IPS-NIHi7 (cell line): Measurements from ENCODE around the gene DAO.
"Not testable (repeated sequence)": the region's sequence is repeated elsewhere in the genome, so short reads cannot be mapped to it uniquely, and the experiment has no call there.

Experiments used
- DNase-seq: peaks from one replicate; pipeline ENCODE4 v3.0.0; 2012; ENCODE audit warnings: mixed read lengths; ENCODE audit errors: extremely low spot score

The DAO gene

GRCh38 chr12:108879615-108880254 lies at the start of gene DAO:
TSS of gene DAO (plus strand) at chr12:108880092. CDS start at chr12:108885007, 4,915 bp downstream.
- no peak for DNase-seq

DNA sequence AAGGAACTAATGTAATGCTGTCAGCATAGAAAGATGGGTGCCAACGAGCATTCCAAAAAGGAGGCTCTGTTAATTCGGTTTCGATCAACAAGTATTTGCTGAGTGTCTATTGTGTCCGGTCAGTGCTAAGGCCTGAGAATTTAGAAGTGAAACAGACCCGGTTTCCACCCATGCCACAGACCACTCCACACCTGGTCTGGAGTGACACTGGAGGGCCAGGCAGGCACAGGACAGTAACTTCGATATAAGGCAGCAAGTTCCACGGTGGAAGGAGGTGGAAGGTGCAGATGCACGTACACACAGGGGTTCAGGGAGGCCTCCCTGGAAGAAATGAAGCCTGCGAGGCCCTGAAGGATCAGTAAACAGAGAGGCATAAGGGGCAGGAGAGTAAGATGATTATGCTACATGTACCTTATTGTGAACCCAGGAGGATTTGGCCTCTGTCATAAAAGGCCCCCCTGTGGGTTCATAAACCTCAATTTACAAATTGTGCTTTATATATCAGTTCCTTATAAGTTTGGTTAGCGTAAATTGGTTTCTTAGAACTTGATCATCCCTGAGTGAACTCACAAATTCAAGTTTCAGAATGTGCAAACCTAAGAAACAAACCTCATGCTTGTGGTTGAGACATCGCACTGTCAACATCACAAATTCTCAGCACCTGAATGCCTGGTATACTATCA lies 48.4 kb upstream of the DAO start:
- no peak for DNase-seq

DNA sequence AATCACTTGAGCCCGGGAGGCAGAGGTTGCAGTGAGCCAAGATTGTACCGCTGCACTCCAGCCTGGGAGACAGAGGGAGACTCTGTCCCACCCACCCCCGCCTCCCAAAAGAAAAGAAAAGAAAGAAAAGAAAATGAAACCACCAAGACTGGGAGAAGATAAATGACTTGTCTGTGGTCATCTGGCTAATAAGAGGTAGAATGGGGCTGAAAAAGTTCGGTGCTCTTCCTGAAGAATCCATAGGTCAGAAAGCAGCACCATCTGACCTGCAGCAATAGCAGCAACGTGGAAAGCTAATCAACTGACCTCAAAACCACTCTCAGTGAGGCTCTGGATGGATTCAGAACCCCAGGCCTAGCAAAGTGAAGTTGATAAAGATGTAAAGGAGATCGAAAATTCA lies 47.7 kb upstream of the DAO start:
- DNase-seq: no peak

- DNase-seq: no peak
Observed at GRCh38 chr12:108832730-108833354, 47.0 kb upstream of the DAO start.

GRCh38 chr12:108833355-108833733 lies 46.5 kb upstream of the DAO start:
- DNase-seq: no peak

DNA sequence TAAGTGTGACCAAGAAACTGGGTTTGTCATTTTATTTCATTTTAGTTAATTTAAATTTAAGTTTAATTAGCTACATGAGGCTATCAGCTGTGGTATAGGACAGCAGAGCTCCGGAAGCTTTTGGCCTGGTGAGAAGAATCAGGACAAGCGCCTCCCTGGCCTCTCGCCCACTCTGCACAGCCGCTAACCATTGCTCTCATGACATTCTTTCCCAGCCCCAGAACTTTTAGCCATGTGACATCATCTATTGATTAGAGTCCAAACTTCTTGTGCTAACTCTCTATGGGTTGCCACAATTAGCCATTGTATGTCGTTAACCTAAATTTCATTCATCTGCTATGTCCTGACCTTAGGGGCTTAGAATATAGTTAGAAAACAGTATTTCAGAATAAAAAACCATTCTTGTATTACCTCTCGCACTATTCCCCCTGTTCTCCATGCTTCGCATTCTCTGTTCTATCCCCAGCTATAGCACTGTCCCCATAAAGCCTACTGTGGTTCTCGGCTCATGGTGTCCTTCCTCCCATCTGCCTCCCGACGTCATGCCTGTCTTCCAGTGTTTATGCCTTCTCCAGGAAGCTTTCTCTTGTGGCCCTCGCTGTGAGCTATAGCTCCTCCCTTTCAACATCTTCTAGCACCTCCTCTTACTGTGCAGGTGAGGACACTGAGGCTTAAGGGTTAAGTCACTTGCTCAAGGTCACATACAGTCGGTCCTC lies 46.0 kb upstream of the DAO start:
- DNase-seq: no peak

- no peak for DNase-seq
Observed at GRCh38 chr12:108835860-108836634, 43.8 kb upstream of the DAO start.

GRCh38 chr12:108837239-108837638 lies 42.7 kb upstream of the DAO start:
- no peak for DNase-seq

- no peak for DNase-seq
Observed at GRCh38 chr12:108837680-108838079, 42.2 kb upstream of the DAO start.

DNA sequence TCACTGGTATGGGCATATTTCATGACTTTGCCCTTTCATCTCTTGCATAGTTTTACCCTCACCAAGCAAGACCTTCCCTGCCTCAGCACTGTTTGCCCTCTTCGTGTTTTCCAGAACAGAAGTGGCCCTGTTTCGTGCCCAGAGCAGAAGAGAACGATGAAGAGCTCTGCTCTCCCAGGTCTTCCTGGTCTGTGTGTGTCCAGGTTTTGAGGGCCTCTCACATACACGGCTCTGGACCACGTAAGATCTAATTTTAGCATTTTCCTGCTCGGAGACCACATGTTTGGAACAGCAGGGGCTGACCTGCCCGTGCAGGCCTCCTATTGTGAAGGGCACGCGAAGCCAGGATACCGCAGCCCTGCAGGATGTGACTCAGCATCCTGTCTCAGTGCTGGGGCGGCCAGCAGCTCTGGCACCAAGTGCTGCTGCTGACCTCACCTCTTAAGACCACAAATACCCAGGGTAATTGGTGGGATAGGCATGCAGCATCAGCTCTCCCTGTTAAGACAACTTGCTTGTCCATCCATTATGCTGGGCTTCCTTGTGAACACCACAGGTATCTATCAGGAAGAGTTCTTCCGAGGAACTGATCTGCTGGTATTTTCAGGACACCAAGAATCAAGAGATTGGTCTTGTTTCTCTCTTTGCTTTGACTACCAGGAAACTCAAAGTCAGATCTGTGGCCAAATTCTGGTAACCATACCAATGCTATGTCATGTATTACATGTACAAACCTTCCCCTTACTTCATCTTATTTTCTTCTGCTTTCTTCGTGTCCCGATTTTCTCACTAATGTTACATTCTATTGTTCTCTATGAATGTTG lies 41.5 kb upstream of the DAO start:
- peak; percentile 79 for DNase-seq

DNA sequence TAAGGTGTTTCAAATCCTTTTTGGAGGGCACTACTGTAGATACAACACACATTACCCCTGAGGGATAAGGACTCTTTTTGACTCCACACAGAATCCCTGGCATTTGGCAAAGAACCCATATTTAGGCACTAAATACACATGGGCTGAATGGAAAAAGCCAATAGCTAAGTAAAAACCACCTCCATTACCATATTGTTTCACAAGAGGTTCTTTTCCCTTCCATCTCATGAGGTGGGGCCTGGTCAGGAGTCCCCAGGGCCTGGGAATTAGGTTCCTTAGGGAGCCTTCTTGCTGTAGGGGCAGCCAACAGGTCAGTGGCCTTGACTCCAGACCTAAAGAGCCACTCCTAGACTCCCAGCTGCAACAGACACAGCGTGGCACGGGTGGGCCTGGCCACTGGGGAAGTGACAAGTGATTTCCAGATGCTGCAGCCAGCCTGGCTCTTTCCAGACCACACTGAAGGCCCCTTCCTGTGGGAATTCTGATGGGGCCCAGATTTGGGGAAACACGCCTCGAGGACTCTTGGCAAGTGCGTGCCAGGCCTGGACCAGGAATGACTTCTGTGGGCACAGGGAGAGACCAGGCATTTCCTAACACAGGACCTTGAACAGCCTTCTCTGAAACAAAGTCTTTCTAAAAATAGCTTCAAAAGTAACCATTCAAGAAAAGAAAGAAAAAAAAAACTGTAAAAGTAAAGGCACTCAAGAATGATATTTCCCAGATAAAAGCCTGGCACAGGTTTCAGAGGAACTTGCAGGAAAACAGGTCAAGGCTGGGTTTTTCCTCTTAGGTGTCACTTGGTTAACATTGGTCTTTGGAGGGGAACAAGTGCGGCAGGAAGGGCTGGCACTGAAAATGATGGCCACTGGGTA lies 40.6 kb upstream of the DAO start:
- no peak for DNase-seq

- DNase-seq: no peak
Observed at GRCh38 chr12:108839890-108840230, 40.0 kb upstream of the DAO start.

DNA sequence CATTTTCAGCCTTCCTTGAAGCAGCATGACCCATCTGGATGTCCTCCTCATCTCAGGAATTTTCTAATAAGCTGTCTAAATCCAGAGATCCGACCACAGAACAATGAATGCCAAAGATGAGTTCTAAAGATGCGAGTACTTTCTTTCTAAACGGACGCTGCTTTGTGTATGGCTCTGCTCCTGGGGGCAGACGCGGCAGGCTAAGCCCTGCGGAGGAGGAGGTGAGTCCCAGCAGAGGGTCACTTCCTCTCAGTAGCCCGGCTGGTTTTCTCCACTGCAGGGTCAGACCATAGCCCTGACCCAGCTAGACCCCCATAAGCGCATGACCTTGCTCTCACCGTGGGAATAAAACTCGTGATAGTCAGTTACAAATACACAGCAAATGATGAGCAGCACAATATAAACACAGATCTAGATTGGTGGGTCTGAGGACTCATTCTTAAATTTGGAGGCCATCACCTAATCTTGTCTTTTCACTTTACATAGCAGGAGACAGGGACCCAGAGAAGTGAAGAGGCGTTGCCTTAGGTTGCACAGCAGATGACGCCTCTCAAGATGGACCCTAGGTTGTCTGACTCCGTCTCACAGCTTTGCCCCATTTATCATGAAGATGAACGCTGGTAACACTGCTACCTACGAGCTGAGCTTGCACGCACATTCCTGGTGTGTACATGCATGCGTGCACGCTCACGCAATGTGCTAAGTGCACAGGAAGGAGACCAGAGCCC lies 39.1 kb upstream of the DAO start:
- no peak for DNase-seq

- not testable (repeated sequence) for DNase-seq
Observed at GRCh38 chr12:108841825-108842224, 38.1 kb upstream of the DAO start.

GRCh38 chr12:108842361-108842760 lies 37.5 kb upstream of the DAO start:
- DNase-seq: no peak

GRCh38 chr12:108843187-108843586 lies 36.7 kb upstream of the DAO start:
- DNase-seq: no peak

DNA sequence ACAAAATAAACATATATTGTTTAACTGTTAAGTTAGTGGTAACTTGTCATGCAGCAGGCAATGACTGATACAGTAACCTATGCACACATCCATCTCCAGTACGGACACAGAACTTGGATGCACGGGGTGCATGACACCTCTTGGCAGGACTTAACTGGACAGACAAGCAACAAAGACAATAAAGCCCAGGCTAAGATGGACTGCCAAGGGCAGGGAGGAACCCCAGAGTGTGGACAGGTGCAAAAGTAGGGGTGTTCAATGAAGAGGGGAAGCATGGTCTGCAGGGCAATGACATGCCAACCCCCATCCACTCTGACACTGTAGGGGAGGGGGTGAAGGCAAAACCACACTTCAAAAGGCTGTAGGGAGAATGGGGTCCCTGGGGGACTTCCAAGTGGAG lies 34.2 kb upstream of the DAO start:
- DNase-seq: no peak

- DNase-seq: no peak
Observed at GRCh38 chr12:108846290-108846701, 33.6 kb upstream of the DAO start.

DNA sequence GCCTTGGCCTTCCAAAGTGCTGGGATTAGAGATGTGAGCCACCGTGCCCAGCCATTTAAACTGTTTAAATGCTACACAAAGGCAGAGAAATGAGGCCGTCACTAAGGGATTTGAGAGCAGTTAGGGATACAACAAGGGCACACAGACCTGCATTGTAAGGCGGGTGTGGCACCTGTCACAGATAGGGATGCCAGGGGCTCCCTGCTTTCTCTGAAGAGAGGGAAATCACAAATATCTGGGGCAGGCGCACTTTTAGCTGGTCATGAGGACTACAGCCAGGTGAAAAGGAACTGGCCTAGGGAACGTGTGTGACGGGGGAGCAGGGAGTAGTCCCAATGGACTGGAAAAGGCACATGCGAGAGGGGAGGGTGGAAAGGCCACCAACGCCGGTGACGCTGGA lies 32.2 kb upstream of the DAO start:
- no peak for DNase-seq
